Muscle layer of duodenum (tissue), 2 donors: ENCODE data around the gene ZNF581.
A peak's percentile ranks its signal among the peaks of the same experiment; 100 is the strongest.

Experiments
- H3K27ac ChIP-seq: one replicate; pipeline ENCODE4 v1.7.0; 2013; ENCODE audit warnings: mild to moderate bottlenecking, low read length
- H3K27me3 ChIP-seq: one replicate; pipeline ENCODE4 v1.7.0; 2013; ENCODE audit warnings: low read depth, mild to moderate bottlenecking, control low read depth, low read length
- H3K36me3 ChIP-seq, 2 donors: one replicate each; pipeline ENCODE4 v1.7.0; 2013; ENCODE audit warnings: low read length in 2 of 2, control low read depth in 1 of 2, mild to moderate bottlenecking in 1 of 2; ENCODE audit not compliant: insufficient read depth in 2 of 2, control insufficient read depth in 1 of 2
- H3K4me1 ChIP-seq, 2 donors: one replicate each; pipeline ENCODE4 v1.7.0; 2013; ENCODE audit warnings: low read length in 2 of 2, mild to moderate bottlenecking in 2 of 2, control low read depth in 1 of 2, moderate library complexity in 1 of 2; ENCODE audit not compliant: insufficient read depth in 2 of 2, control insufficient read depth in 1 of 2
- H3K4me3 ChIP-seq, 2 donors: one replicate each; pipeline ENCODE4 v1.7.0; 2013; ENCODE audit warnings: low read length in 2 of 2, low read depth in 1 of 2, mild to moderate bottlenecking in 1 of 2
- H3K9me3 ChIP-seq, 2 donors: one replicate each; pipeline ENCODE4 v1.7.0; 2013; ENCODE audit warnings: low read length in 2 of 2, control low read depth in 1 of 2, mild to moderate bottlenecking in 1 of 2; ENCODE audit not compliant: control insufficient read depth in 1 of 2
- donor health status: healthy.

The ZNF581 gene

DNA sequence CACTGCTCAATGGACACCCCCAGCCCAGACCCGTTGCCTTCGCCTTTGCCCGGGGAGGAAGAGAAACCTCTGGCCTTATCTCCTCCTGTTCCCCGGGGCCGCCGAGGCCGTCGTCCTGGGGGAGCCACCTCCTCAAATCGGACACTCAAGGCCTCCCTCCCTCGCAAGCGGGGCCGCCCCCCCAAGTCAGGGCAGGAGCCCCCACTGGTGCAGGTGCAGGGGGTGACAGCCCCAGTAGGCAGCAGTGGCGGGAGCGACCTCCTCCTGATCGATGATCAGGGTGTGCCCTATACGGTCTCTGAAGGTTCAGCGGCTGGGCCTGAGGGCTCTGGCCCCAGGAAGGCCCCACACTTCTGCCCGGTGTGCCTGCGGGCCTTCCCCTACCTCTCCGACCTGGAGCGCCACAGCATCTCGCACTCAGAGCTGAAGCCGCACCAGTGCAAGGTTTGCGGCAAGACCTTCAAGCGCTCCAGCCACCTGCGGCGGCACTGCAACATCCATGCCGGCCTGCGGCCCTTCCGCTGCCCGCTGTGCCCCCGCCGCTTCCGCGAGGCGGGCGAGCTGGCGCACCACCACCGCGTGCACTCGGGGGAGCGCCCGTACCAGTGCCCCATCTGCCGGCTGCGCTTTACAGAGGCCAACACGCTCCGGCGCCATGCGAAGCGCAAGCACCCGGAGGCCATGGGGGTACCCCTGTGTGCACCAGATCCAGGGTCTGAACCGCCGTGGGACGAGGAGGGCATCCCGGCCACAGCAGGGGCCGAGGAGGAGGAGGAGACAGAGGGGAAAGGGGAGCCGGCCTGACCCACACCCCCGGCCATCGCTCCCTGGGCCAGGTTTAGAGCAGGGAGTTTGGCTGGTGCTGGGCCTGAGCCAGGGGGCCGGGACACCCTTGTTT lies 41.1 kb upstream of the ZNF581 start:
- H3K9me3 ChIP-seq = no peaks in the 10 kb centered on the region
- no peak overlapping the region for H3K4me3 ChIP-seq
- H3K4me1 ChIP-seq = peaks cover 15 to 22% of the 10 kb centered on the region in 2 donors

DNA sequence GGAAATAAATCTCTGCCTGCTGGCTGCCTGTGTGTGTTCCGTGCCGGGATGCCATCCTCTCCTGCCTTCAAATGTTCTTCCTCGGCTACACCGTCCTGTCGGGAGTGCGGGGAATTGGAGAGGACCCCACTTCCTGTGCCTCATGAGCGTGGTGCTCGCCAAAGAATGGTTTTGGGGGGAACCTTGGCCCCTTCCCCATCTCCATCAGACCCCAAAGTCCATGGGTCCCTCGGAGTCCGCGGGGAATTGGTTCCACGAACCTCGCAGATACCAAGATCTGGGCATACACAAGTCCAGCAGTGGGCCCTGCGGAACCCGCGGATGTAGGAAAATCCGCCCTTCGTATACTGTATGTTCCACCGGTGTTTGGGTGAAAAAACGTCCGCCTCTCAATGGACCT lies 40.3 kb upstream of the ZNF581 start:
- no peak overlapping the region for H3K27ac ChIP-seq
- peaks cover 15 to 24% of the 10 kb centered on the region in 2 donors for H3K4me1 ChIP-seq

More for the DNA sequence above, 41.1 kb upstream of the ZNF581 start:
- H3K27me3 ChIP-seq = no peaks in the 10 kb centered on the region
- H3K36me3 ChIP-seq = peaks cover 0 to 3% of the 10 kb centered on the region in 2 donors
- no peak overlapping the region for H3K27ac ChIP-seq

GRCh38 chr19:55603581-55604292 lies 39.7 kb upstream of the ZNF581 start:
- Histone ChIP-seq H3K27ac (no peak overlapping the region), H3K27me3 (no peaks in the 10 kb centered on the region), H3K4me3 (no peak overlapping the region), H3K9me3 (no peaks in the 10 kb centered on the region), H3K4me1 (peaks cover 12 to 21% of the 10 kb centered on the region in 2 donors), H3K36me3 (no peaks in the 10 kb centered on the region)

More for the DNA sequence above, 40.3 kb upstream of the ZNF581 start:
- no peaks in the 10 kb centered on the region for H3K27me3 ChIP-seq
- H3K36me3 ChIP-seq = no peaks in the 10 kb centered on the region
- H3K4me3 ChIP-seq = no peak overlapping the region
- H3K9me3 ChIP-seq = no peaks in the 10 kb centered on the region

DNA sequence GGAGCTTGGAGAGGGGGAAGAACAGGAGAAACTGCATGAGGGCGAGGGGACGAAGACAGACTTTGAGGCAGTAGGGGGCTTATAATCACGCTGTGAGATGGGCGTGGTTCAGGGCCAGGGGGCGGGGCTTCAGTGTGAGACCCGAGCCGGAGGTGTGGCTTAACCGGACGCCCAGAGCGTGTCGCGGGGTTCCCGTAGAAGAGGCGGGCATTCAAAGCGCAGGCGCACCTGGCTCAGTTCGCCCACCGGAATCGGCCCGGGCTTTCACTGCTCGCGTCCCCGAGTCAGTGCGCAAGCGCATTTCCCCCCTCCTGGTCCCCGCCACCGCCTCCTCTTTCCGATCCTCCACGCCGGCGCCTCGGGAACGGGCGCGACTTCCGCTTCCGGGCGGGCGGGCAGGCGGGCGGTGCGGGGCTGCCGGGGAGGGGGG lies 38.2 kb upstream of the ZNF581 start:
- peaks cover 11 to 21% of the 10 kb centered on the region in 2 donors for H3K4me1 ChIP-seq
- no peaks in the 10 kb centered on the region for H3K9me3 ChIP-seq
- peak overlapping the region; percentile 92 for H3K27ac ChIP-seq
- H3K27me3 ChIP-seq = no peaks in the 10 kb centered on the region
- H3K36me3 ChIP-seq = peaks cover 0 to 9% of the 10 kb centered on the region in 2 donors
- peak overlapping the region; percentile 63 to 91 for H3K4me3 ChIP-seq

- Histone ChIP-seq H3K4me3 (peak within 1 kb of the TSS; percentile 76 to 91), H3K36me3 (peaks cover 0 to 15% of the 10 kb centered on the region in 2 donors), H3K4me1 (peaks cover 10 to 20% of the 10 kb centered on the region in 2 donors), H3K9me3 (no peaks in the 10 kb centered on the region), H3K27ac (peak within 1 kb of the TSS; percentile 92), H3K27me3 (no peaks in the 10 kb centered on the region)
These were observed 37.6 kb upstream of the ZNF581 start, which contains the start of gene ZNF865 for GRCh38 chr19:55605637-55606470. Gene ZNF865 (plus strand): TSS chr19:55605647. CDS start chr19:55613619, 7,972 bp downstream.

- Histone ChIP-seq H3K36me3 (peaks cover 0 to 17% of the 10 kb centered on the region in 2 donors), H3K4me3 (peak overlapping the region; percentile 76 to 91), H3K27me3 (no peaks in the 10 kb centered on the region), H3K27ac (peak overlapping the region; percentile 79), H3K9me3 (no peaks in the 10 kb centered on the region), H3K4me1 (peaks cover 5 to 19% of the 10 kb centered on the region in 2 donors)
These were observed 37.0 kb upstream of the ZNF581 start for GRCh38 chr19:55606471-55606787.

DNA sequence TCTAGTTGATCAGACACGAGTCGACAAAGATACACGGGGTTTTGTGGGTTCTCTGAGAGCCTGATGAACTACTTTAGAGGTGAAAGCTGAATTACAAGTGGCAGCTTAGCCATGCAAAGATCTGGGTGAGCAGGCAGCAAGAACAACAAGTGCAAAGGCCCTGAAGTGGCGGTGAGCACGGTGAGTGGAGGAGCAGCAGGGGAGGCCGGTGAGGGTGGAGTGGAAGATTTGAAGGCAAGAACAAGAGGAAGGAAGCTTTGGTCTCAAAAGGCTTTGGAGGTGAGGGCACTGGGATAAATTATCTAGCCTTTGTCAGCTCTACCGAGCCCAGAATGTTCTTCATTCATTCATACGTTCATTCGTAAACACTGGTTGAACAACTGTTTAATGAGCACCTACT lies 36.6 kb upstream of the ZNF581 start:
- H3K9me3 ChIP-seq = no peaks in the 10 kb centered on the region
- no peaks in the 10 kb centered on the region for H3K27me3 ChIP-seq
- H3K27ac ChIP-seq = no peak overlapping the region
- H3K4me1 ChIP-seq = peaks cover 5 to 21% of the 10 kb centered on the region in 2 donors
- H3K36me3 ChIP-seq = peaks cover 0 to 17% of the 10 kb centered on the region in 2 donors
- H3K4me3 ChIP-seq = peak overlapping the region; percentile 76 to 91

DNA sequence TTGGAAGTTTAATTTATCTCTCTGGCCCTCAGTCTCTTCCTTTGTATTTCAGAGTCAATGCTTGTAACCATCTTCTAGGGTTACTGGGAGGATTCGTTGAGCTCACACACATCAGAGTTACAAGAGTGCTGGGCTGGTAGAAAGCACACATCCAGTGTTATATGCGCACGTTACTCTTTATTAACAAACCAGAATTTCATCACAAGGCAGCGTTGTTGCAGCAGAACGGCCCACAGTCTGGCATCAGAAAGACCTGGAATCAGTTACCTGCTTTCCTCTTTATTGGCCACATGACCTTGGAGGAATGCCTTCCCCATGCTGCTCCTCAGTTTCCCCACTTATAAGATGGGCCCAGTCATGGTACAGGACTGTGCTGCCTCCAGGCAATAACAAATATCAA lies 34.1 kb upstream of the ZNF581 start:
- Histone ChIP-seq H3K27me3 (no peaks in the 10 kb centered on the region), H3K27ac (no peak overlapping the region), H3K36me3 (peaks cover 0 to 17% of the 10 kb centered on the region in 2 donors), H3K4me3 (no peak overlapping the region), H3K9me3 (no peaks in the 10 kb centered on the region), H3K4me1 (peaks cover 5 to 24% of the 10 kb centered on the region in 2 donors)

DNA sequence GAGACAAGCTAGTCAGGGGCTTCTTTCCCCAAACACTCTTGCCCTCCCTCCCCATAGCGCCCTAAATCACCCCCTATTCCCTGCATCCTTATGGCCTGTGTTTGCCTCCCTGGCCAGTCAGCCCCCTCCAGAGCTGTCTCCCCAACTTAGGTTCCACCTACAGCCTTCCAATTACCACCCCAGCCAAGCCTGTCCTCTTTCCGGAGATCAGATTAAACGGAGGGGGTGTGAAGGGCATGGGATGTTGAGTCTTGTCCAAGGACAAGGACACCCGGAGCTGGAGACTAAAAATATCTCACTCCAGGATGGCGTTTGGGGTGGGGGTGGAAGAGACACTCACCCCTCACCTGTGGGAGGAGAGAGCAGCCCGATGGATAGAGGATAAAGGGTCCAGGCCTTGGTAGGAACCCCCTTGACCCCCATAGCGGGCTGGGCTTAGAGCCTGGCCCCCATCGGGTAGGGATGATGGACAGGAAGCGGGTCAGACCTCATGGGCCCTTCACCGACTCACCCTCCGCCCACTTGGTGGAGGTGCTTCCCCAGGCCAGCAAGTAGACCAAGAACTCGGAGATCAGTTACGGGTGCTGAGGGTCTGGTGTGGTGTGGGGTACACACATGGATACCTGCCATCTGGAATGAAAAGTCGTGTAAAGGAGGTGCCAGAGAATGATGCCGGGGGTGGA lies 32.0 kb upstream of the ZNF581 start:
- Histone ChIP-seq H3K4me1 (peaks cover 4 to 21% of the 10 kb centered on the region in 2 donors), H3K4me3 (no peak overlapping the region), H3K36me3 (peaks cover 0 to 36% of the 10 kb centered on the region in 2 donors), H3K9me3 (no peaks in the 10 kb centered on the region), H3K27ac (no peak overlapping the region), H3K27me3 (no peaks in the 10 kb centered on the region)

DNA sequence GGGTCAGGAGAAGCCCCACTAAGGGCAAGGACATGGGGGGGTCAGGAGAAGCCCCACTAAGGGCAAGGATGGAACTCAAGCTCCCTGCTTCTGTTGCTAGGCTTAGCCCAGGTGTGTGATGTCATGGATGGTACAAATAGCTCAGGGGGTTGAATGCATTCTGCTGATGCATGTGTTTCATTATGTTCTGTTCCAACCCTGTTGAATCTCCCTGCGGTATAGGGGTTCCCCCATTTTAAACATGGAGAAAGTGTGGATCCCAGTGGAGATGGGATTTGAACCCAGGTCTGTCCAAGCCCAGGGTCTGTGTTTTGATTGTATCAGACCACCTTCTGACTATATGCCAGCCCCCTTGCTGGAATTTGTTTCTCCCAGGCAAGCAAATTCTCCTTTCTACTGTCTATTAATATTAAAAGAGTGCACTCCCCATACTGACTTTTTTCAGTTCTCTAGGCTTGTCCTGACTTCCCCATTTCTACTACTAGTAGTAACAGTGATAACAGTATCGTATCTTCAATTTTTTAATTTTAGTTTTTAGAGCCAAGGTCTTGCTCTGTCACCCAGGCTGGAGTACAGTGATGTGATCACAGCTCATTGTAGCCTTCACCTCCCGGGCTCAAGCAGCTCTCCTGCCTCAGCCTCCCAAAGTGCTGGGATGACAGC lies 31.3 kb upstream of the ZNF581 start:
- peaks cover 0 to 14% of the 10 kb centered on the region in 2 donors for H3K4me1 ChIP-seq
- no peaks in the 10 kb centered on the region for H3K27me3 ChIP-seq
- H3K4me3 ChIP-seq = no peak overlapping the region
- H3K9me3 ChIP-seq = no peaks in the 10 kb centered on the region
- H3K36me3 ChIP-seq = peaks cover 0 to 41% of the 10 kb centered on the region in 2 donors
- H3K27ac ChIP-seq = no peak overlapping the region
